IMR-90 (cell line): ENCODE results near the gene CCSER1. TPM values are rescaled to one million over a fixed set of nuclear protein-coding genes. Genes with fewer than 3 reads are reported as not detected.

ENCODE experiments used
- ATAC-seq: fragments of 200-7000 bp; cut with Tn5 transposase; 2 replicates; pipeline ENCODE4 v1.9.1; 2020; ENCODE audit warnings: low read depth, mild to moderate bottlenecking, moderate library complexity
- BruUV-seq: library from RNA; stranded (reverse); fragments of 400-500 nt; replicated peaks from 2 replicates; lab custom pipeline; 2021; lab: Mats Ljungman, UMichigan
- CTCF ChIA-PET: fragments of 300-600 bp; formaldehyde crosslinking; extraction: SDS; loops from one replicate; lab custom pipeline; 2021; ENCODE audit warnings: antibody characterized with exemption; lab: Yijun Ruan, JAX
- POLR2A ChIA-PET: fragments of 300-600 bp; sonication (Branson Sonifier 250); formaldehyde crosslinking; loops from one replicate; lab custom pipeline; 2022; ENCODE audit warnings: antibody characterized with exemption; ENCODE audit not compliant: unreplicated experiment; lab: Charles Lee
- DNase-seq: peaks from one replicate; pipeline ENCODE4 v3.0.0; 2013
- H2AFZ ChIP-seq: replicated peaks from 2 replicates; pipeline ENCODE3; 2013; ENCODE audit warnings: low read length, mild to moderate bottlenecking; ENCODE audit not compliant: poor library complexity
- H2AK5ac ChIP-seq: 2 replicates; pipeline ENCODE4 v1.6.1; 2013; ENCODE audit warnings: low read depth, low read length, inconsistent platforms
- H2AK9ac ChIP-seq: replicated peaks from 2 replicates; pipeline ENCODE3; 2013; ENCODE audit warnings: mild to moderate bottlenecking, low read depth, low read length, moderate library complexity; ENCODE audit not compliant: poor library complexity
- H2BK120ac ChIP-seq: 2 replicates; pipeline ENCODE4 v1.6.1; 2013; ENCODE audit warnings: low read depth, low read length, inconsistent platforms
- H2BK15ac ChIP-seq: 3 replicates; pipeline ENCODE4 v1.6.1; 2013; ENCODE audit warnings: low read depth, low read length, inconsistent platforms
- H2BK20ac ChIP-seq: 2 replicates; pipeline ENCODE4 v1.6.1; 2013; ENCODE audit warnings: low read depth, mild to moderate bottlenecking, inconsistent platforms, low read length, moderate library complexity
- H2BK5ac ChIP-seq: 2 replicates; pipeline ENCODE4 v1.6.1; 2013; ENCODE audit warnings: mild to moderate bottlenecking, low read depth, low read length, inconsistent platforms; ENCODE audit not compliant: poor library complexity, severe bottlenecking
- H3K14ac ChIP-seq: replicated peaks from 2 replicates; pipeline ENCODE4 v1.6.1; 2013; ENCODE audit warnings: low read depth, low read length, inconsistent platforms
- H3K18ac ChIP-seq: 2 replicates; pipeline ENCODE4 v1.6.1; 2013; ENCODE audit warnings: low read depth, low read length, control low read depth
- H3K23ac ChIP-seq: 2 replicates; pipeline ENCODE4 v1.6.1; 2013; ENCODE audit warnings: low read depth, low read length, inconsistent platforms
- H3K27ac ChIP-seq: 2 replicates; pipeline ENCODE4 v1.5.1; 2013; ENCODE audit warnings: mild to moderate bottlenecking, control low read depth, low read length; ENCODE audit not compliant: insufficient read depth
- H3K27me3 ChIP-seq: 2 replicates; pipeline ENCODE4 v1.6.1; 2013; ENCODE audit warnings: low read length; ENCODE audit not compliant: control insufficient read depth, insufficient read depth
- H3K36me3 ChIP-seq: 2 replicates; pipeline ENCODE4 v1.6.1; 2013; ENCODE audit warnings: low read length, mixed read lengths; ENCODE audit not compliant: control insufficient read depth, insufficient read depth
- H3K4ac ChIP-seq: 2 replicates; pipeline ENCODE4 v1.6.1; 2013; ENCODE audit warnings: low read depth, low read length, inconsistent platforms
- H3K4me1 ChIP-seq: 2 replicates; pipeline ENCODE4 v1.6.1; 2013; ENCODE audit warnings: low read length, mixed read lengths; ENCODE audit not compliant: control insufficient read depth, insufficient read depth
- H3K4me2 ChIP-seq: 2 replicates; pipeline ENCODE4 v1.6.1; 2013; ENCODE audit warnings: low read depth, mild to moderate bottlenecking, control low read depth, low read length, moderate library complexity
- H3K4me3 ChIP-seq: 2 replicates; pipeline ENCODE4 v1.5.1; 2013; ENCODE audit warnings: low read depth, mild to moderate bottlenecking, control low read depth, low read length, moderate library complexity; ENCODE audit not compliant: insufficient read depth
- H3K56ac ChIP-seq: 2 replicates; pipeline ENCODE4 v1.6.1; 2013; ENCODE audit warnings: low read length, inconsistent platforms; ENCODE audit not compliant: insufficient read depth; ENCODE audit errors: extremely low read depth
- H3K79me1 ChIP-seq, 2 experiments: 2 replicates each; pipeline ENCODE4 v1.6.1; 2013; ENCODE audit warnings: low read length in 2 of 2, inconsistent platforms in 1 of 2, low read depth in 1 of 2
- H3K9ac ChIP-seq: 2 replicates; pipeline ENCODE4 v1.6.1; 2013; ENCODE audit warnings: low read depth, low read length, control low read depth
- H3K9me1 ChIP-seq: 2 replicates; pipeline ENCODE4 v1.6.1; 2013; ENCODE audit warnings: low read length, inconsistent platforms; ENCODE audit not compliant: insufficient read depth
- H3K9me3 ChIP-seq: 2 replicates; pipeline ENCODE4 v1.6.1; 2013; ENCODE audit warnings: low read length; ENCODE audit not compliant: control insufficient read depth, insufficient read depth
- H4K20me1 ChIP-seq: 2 replicates; pipeline ENCODE4 v1.6.1; 2013; ENCODE audit warnings: low read length, inconsistent platforms; ENCODE audit not compliant: insufficient read depth
- H4K5ac ChIP-seq: 2 replicates; pipeline ENCODE4 v1.6.1; 2013; ENCODE audit warnings: mild to moderate bottlenecking, low read depth, low read length, control low read depth
- H4K8ac ChIP-seq, 2 experiments: 2 replicates each; pipeline ENCODE4 v1.6.1; 2013; ENCODE audit warnings: low read depth in 2 of 2, low read length in 2 of 2, control low read depth in 1 of 2, inconsistent platforms in 1 of 2
- H4K91ac ChIP-seq: 2 replicates; pipeline ENCODE4 v1.6.1; 2013; ENCODE audit warnings: low read depth, low read length, inconsistent platforms; ENCODE audit not compliant: insufficient read depth
- BHLHE40 ChIP-seq: fragments of 150-350 bp; IDR thresholded peaks from 2 replicates; pipeline ENCODE4 v1.6.1; 2016; ENCODE audit warnings: mild to moderate bottlenecking, low read depth, low read length
- CEBPB ChIP-seq: IDR thresholded peaks from 2 replicates; pipeline ENCODE4 v1.6.1; 2012; ENCODE audit warnings: low read depth, low read length, improper control_type of control experiment
- CHD1 ChIP-seq: IDR thresholded peaks from 2 replicates; pipeline ENCODE4 v1.6.1; 2012; ENCODE audit warnings: low read depth, low read length, improper control_type of control experiment
- FOS ChIP-seq: fragments of 150-350 bp; IDR thresholded peaks from 2 replicates; pipeline ENCODE4 v1.6.1; 2016; ENCODE audit warnings: low read depth, low read length
- MAFK ChIP-seq: IDR thresholded peaks from 2 replicates; pipeline ENCODE4 v1.6.1; 2012; ENCODE audit warnings: low read depth, low read length, improper control_type of control experiment
- MAZ ChIP-seq: IDR thresholded peaks from 2 replicates; pipeline ENCODE4 v1.6.1; 2012; ENCODE audit warnings: low read depth, mild to moderate bottlenecking, low read length, improper control_type of control experiment, moderate library complexity, borderline replicate concordance
- MXI1 ChIP-seq: IDR thresholded peaks from 2 replicates; pipeline ENCODE4 v1.6.1; 2012; ENCODE audit warnings: low read depth, mild to moderate bottlenecking, low read length, moderate library complexity, borderline replicate concordance
- NFE2L2 ChIP-seq: fragments of 150-350 bp; IDR thresholded peaks from 2 replicates; pipeline ENCODE4 v1.6.1; 2016; ENCODE audit warnings: low read depth, mild to moderate bottlenecking, low read length
- POLR2A ChIP-seq: IDR thresholded peaks from 2 replicates; pipeline ENCODE4 v1.6.1; 2012; ENCODE audit warnings: mild to moderate bottlenecking, low read depth, low read length
- RAD21 ChIP-seq: IDR thresholded peaks from 2 replicates; pipeline ENCODE4 v1.6.1; 2012; ENCODE audit warnings: low read length, improper control_type of control experiment
- RCOR1 ChIP-seq: IDR thresholded peaks from 2 replicates; pipeline ENCODE4 v1.6.1; 2012; ENCODE audit warnings: mild to moderate bottlenecking, low read length, improper control_type of control experiment; ENCODE audit not compliant: insufficient replicate concordance
- RFX5 ChIP-seq: IDR thresholded peaks from 2 replicates; pipeline ENCODE4 v1.8.0; 2012; ENCODE audit warnings: low read depth, mild to moderate bottlenecking, low read length, moderate library complexity
- SMC3 ChIP-seq: fragments of 150-350 bp; IDR thresholded peaks from 2 replicates; pipeline ENCODE4 v1.6.1; 2016; ENCODE audit warnings: low read depth, mild to moderate bottlenecking, antibody characterized with exemption, low read length, moderate library complexity
- WGBS, 2 experiments: methylation state at CpG; one replicate each; pipeline versions ENCODE4 v1.1.5 to v1.1.7; 2013; ENCODE audit warnings: missing lambda C conversion rate in 2 of 2; ENCODE audit not compliant: insufficient read length in 1 of 2; ENCODE audit errors: extremely low coverage in 2 of 2; 5-methylcytosine and 5-hydroxymethylcytosine counted together
- dilution Hi-C: fragments of 300-500 bp; cut with HindIII; formaldehyde crosslinking; loops from one replicate; pipeline ENCODE4 v1.14.3; 2018; ENCODE audit warnings: low sequenced_read_pairs; ENCODE audit not compliant: unreplicated experiment
- in situ Hi-C: fragments of 300-500 bp; cut with MboI; formaldehyde crosslinking; loops from 3 replicates; pipeline ENCODE4 v1.14.3; 2019; ENCODE audit warnings: low sequenced_read_pairs, inconsistent platforms, mixed read lengths
- intact Hi-C: fragments of 100-400 bp; cut with micrococcal nuclease; formaldehyde crosslinking; loops from 2 replicates; pipeline ENCODE4 v1.10.0; 2022
- polyA plus RNA-seq, 3 experiments: library from polyadenylated mRNA; depleted of rRNA; stranded (reverse); fragments of >200 nt; gene quantifications; 2 replicates each; pipeline ENCODE4 v1.2.3, GENCODE V29; 2012; ENCODE audit warnings: low replicate concordance in 1 of 3
- total RNA-seq: library from RNA; depleted of rRNA; stranded (reverse); fragments of >200 nt; gene quantifications from 2 replicates; pipeline ENCODE4 v1.2.3, GENCODE V29; 2012
- TF ChIP-seq, protein P1 (sequence below): conservative IDR thresholded peaks from 2 replicates; pipeline ENCODE4 v1.5.1; 2012; ENCODE audit warnings: mild to moderate bottlenecking, low read depth, low read length, improper control_type of control experiment
- TF ChIP-seq, protein P2 (sequence below): fragments of 150-350 bp; IDR thresholded peaks from 2 replicates; pipeline ENCODE4 v1.6.1; 2016; ENCODE audit warnings: low read depth, mild to moderate bottlenecking, low read length, moderate library complexity, borderline replicate concordance
- TF ChIP-seq, protein P3 (sequence below): fragments of 150-350 bp; IDR thresholded peaks from 2 replicates; pipeline ENCODE4 v1.6.1; 2017; ENCODE audit warnings: mild to moderate bottlenecking, antibody characterized with exemption, low read length, low read depth

Gene CCSER1
- total and polyA plus RNA-seq, 2 of the 4 experiments (the other 2 are of a cell fraction) = not detected

DNA sequence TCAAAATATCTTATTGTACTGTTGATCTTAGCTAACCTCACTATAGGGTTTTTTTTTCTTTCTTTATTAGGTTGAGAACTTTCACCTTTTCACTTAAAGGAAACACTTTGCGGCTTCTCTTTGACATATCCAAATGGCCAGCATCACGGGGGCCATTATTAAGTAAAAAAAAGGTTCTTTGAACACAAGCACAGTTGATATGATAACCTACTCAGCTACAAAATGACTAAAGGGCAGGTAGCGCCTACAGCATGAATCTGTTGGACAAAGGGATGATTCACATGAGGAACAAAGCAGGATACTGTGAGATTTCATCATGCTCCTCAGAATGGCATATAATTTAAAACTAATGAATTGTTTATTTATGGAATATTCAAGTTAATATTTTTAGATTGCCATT is 119.6 kb downstream of the CCSER1 start:
- Histone ChIP-seq H4K5ac (no peak overlapping the region), H3K4ac (no peak overlapping the region), H2BK120ac (no peak overlapping the region), H2AFZ (no peak overlapping the region), H2BK20ac (no peak overlapping the region), H3K4me2 (no peak overlapping the region), H3K23ac (no peak overlapping the region), H4K91ac (no peak overlapping the region), H4K8ac (no peak overlapping the region), H3K4me3 (no peak overlapping the region), H3K18ac (no peak overlapping the region), H2AK5ac (no peak overlapping the region), H3K9me1 (no peaks in the 10 kb centered on the region), H3K56ac (no peak overlapping the region), H3K9me3 (no peaks in the 10 kb centered on the region), H3K27me3 (no peaks in the 10 kb centered on the region), H2BK15ac (no peak overlapping the region), H2AK9ac (no peak overlapping the region), H4K20me1 (no peaks in the 10 kb centered on the region), H3K79me1 (no peaks in the 10 kb centered on the region), H3K14ac (no peak overlapping the region), H3K9ac (no peak overlapping the region), H3K4me1 (no peaks in the 10 kb centered on the region), H2BK5ac (no peak overlapping the region), H3K36me3 (no peaks in the 10 kb centered on the region), H3K27ac (no peak overlapping the region)
- no TSS peak for BruUV-seq
- WGBS, 2 experiments = no CpG with 5 or more reads among the region's 3 CpGs
- no peak for DNase-seq
- in situ Hi-C loops = no loop called here
- CTCF ChIA-PET = no interaction called here
- POLR2A ChIA-PET = no interaction called here
- no peak for ATAC-seq
- dilution Hi-C loops = no loop called here
- TF ChIP-seq, protein P1, sequence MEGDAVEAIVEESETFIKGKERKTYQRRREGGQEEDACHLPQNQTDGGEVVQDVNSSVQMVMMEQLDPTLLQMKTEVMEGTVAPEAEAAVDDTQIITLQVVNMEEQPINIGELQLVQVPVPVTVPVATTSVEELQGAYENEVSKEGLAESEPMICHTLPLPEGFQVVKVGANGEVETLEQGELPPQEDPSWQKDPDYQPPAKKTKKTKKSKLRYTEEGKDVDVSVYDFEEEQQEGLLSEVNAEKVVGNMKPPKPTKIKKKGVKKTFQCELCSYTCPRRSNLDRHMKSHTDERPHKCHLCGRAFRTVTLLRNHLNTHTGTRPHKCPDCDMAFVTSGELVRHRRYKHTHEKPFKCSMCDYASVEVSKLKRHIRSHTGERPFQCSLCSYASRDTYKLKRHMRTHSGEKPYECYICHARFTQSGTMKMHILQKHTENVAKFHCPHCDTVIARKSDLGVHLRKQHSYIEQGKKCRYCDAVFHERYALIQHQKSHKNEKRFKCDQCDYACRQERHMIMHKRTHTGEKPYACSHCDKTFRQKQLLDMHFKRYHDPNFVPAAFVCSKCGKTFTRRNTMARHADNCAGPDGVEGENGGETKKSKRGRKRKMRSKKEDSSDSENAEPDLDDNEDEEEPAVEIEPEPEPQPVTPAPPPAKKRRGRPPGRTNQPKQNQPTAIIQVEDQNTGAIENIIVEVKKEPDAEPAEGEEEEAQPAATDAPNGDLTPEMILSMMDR = no peak
- TF ChIP-seq MAFK (no peak), MXI1 (no peak), CEBPB (no peak), FOS (no peak), SMC3 (no peak), RAD21 (no peak), POLR2A (no peak), CHD1 (no peak), RCOR1 (no peak), NFE2L2 (no peak), BHLHE40 (no peak), MAZ (no peak), RFX5 (no peak)
- TF ChIP-seq, protein P2, sequence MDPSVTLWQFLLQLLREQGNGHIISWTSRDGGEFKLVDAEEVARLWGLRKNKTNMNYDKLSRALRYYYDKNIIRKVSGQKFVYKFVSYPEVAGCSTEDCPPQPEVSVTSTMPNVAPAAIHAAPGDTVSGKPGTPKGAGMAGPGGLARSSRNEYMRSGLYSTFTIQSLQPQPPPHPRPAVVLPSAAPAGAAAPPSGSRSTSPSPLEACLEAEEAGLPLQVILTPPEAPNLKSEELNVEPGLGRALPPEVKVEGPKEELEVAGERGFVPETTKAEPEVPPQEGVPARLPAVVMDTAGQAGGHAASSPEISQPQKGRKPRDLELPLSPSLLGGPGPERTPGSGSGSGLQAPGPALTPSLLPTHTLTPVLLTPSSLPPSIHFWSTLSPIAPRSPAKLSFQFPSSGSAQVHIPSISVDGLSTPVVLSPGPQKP = no peak
- TF ChIP-seq, protein P3, sequence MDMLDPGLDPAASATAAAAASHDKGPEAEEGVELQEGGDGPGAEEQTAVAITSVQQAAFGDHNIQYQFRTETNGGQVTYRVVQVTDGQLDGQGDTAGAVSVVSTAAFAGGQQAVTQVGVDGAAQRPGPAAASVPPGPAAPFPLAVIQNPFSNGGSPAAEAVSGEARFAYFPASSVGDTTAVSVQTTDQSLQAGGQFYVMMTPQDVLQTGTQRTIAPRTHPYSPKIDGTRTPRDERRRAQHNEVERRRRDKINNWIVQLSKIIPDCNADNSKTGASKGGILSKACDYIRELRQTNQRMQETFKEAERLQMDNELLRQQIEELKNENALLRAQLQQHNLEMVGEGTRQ = no peak
- intact Hi-C loops = no loop called here
